Lower leg skin (tissue), 4 donors: ENCODE measurements around the gene DUOXA1. TPM values are rescaled to one million over a fixed set of nuclear protein-coding genes. Genes with fewer than 3 reads are reported as not detected.

ENCODE experiments used
- DNase-seq, 2 donors: peaks; one replicate each; pipeline ENCODE4 v3.0.0-alpha.2; 2019; ENCODE audit warnings: low spot score in 2 of 2
- H3K4me3 ChIP-seq: fragments of 200-600 bp; sonication (generic); 2 replicates; pipeline ENCODE4 v1.5.1; 2017; ENCODE audit warnings: mild to moderate bottlenecking, low read depth; ENCODE audit not compliant: poor library complexity, severe bottlenecking
- POLR2A ChIP-seq, 2 donors: fragments of 450-650 bp; IDR thresholded peaks; one replicate each; pipeline ENCODE4 v1.6.1; 2016 to 2017; ENCODE audit warnings: antibody characterized with exemption in 2 of 2, mild to moderate bottlenecking in 1 of 2, moderate library complexity in 1 of 2
- WGBS, 2 donors: methylation state at CpG; one replicate each; pipeline ENCODE4 v1.1.5; 2018; 5-methylcytosine and 5-hydroxymethylcytosine counted together
- intact Hi-C: fragments of 100-400 bp; cut with DNase I; formaldehyde crosslinking; loops from one replicate; pipeline ENCODE4 v1.15.0; 2023; ENCODE audit warnings: low total_unique reads
- total RNA-seq, 4 donors: library from RNA; depleted of rRNA; stranded (reverse); fragments of >200 nt; gene quantifications; one replicate each; pipeline ENCODE4 v1.1.0, GENCODE V29; 2016
- TF ChIP-seq, protein P1 (sequence below), 3 donors: fragments of 450-650 bp; IDR thresholded peaks; one replicate each; pipeline ENCODE4 v1.5.1; 2016; ENCODE audit warnings: antibody characterized with exemption in 3 of 3, mild to moderate bottlenecking in 3 of 3, moderate library complexity in 2 of 3

Gene DUOXA1
- total RNA-seq, 4 donors from 2014 or later, result 58.1 to 112 (median 99.0) TPM

DNA sequence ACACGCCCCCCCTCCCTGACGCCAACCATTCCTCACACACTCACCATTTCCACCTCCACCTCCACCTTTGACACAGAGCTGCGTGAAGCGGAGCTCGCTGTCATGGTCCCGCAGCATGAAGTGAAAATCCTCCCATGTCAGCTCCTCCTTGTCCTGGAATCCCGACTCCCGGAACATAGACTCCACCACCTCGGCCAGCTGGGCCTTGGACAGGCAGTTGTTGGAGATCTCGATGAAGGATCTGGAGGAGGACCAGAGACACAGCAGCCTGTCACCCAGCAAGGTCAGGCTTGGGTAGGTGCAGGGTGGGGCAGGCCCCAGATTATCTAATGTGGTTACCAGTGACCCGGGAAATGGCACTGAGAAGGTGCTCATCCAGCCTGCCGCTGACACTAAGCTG, 27.9 kb downstream of the DUOXA1 start:
- 94 to 96% methylated on average over 12 of the region's 12 CpGs for WGBS, 2 donors
- no peak overlapping the region for H3K4me3 ChIP-seq
- no peak for TF ChIP-seq POLR2A (IDR thresholded peaks at IDR 0.05)
- TF ChIP-seq, protein P1, sequence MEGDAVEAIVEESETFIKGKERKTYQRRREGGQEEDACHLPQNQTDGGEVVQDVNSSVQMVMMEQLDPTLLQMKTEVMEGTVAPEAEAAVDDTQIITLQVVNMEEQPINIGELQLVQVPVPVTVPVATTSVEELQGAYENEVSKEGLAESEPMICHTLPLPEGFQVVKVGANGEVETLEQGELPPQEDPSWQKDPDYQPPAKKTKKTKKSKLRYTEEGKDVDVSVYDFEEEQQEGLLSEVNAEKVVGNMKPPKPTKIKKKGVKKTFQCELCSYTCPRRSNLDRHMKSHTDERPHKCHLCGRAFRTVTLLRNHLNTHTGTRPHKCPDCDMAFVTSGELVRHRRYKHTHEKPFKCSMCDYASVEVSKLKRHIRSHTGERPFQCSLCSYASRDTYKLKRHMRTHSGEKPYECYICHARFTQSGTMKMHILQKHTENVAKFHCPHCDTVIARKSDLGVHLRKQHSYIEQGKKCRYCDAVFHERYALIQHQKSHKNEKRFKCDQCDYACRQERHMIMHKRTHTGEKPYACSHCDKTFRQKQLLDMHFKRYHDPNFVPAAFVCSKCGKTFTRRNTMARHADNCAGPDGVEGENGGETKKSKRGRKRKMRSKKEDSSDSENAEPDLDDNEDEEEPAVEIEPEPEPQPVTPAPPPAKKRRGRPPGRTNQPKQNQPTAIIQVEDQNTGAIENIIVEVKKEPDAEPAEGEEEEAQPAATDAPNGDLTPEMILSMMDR (IDR thresholded peaks at IDR 0.05), result no peak
- intact Hi-C loops, result no loop called here
- DNase-seq, result no peak

DNA sequence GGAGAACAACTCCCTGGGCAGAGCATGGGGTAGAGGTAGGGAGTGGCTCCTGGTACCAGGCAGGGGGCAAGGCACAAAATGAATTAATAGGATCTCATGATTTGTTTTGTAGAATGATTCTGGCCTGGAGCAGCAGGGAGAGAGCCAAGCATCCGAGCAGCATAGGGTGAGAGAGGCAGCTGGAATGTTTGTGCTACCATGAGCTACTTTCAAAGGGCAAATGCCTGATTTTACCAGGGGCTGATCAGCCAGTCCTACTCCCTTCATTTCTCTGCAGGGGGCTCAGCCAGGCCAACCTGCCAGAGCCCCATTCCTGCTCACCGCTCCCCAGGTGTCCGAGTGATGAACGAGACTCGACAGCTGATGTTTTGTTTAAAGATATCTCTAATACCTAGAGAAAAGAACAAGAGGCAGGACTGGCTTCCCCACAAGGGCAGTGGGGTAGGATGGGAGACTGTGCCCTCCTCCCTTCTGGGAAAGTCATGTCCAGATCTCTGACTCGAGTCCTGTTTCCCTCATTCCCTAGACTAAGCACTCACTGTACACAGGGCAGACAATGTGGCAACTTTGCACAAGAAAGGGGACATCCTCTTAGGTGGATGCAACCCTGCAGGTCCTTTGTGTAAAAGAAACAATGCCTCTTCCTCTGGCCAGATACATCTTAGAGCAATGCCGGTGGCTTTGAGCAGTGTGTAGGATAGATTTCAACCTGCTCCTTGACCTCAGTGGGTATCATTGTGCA, 28.6 kb downstream of the DUOXA1 start:
- DNase-seq, result no peak
- TF ChIP-seq POLR2A (IDR thresholded peaks at IDR 0.05), result no peak
- TF ChIP-seq, protein P1 (IDR thresholded peaks at IDR 0.05), result no peak
- WGBS, 2 donors, result 75 to 76% methylated on average over 7 of the region's 7 CpGs
- intact Hi-C loops, result no loop called here
- no peak overlapping the region for H3K4me3 ChIP-seq

DNA sequence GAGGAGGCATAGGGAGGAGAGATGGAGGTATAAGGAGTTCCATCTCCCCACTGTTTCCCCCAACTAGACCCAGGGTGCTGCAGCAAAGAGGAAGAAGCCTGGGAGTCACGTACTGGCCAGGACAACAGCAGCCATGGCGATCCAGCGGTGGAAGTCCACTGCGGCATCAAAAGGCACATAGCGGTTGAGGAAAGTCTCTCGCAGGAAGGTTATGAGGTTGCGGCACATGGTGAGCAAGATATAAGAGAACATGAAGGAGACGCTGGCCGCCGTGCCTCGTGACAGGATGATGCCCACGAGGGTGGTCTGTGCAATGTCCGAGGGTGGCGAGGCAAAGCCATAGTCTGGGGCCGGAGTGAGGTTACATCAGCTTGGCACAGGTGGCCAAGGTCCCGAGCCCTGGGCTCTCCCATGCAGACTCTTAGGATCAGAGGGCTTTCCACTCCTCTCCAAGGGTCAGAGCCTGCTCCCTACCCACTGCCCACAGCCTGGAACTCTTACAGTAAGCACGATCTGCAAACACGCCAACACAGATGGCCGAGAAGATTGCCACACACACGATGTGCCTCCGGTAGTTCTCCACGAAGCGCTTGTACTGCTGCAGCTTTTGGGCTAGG, 30.0 kb downstream of the DUOXA1 start:
- WGBS, 2 donors, result 87 to 91% methylated on average over 23 of the region's 23 CpGs
- TF ChIP-seq, protein P1 (IDR thresholded peaks at IDR 0.05), result no peak
- TF ChIP-seq POLR2A (IDR thresholded peaks at IDR 0.05), result no peak
- no peak for DNase-seq
- H3K4me3 ChIP-seq, result no peak overlapping the region
- intact Hi-C loops, result no loop called here

- DNase-seq, result no peak
- TF ChIP-seq, protein P1 (IDR thresholded peaks at IDR 0.05), result no peak
- TF ChIP-seq POLR2A (IDR thresholded peaks at IDR 0.05), result no peak
- H3K4me3 ChIP-seq, result no peak overlapping the region
- WGBS, 2 donors, result 97 to 98% methylated on average over 7 of the region's 7 CpGs
- intact Hi-C loops, result no loop called here
Observed at GRCh38 chr15:45097466-45097865, 32.2 kb downstream of the DUOXA1 start.

GRCh38 chr15:45095661-45096060, 34.0 kb downstream of the DUOXA1 start:
- DNase-seq, result no peak

More at GRCh38 chr15:45095661-45096060, 34.0 kb downstream of the DUOXA1 start:
- TF ChIP-seq, protein P1 (IDR thresholded peaks at IDR 0.05), result no peak
- no peak for TF ChIP-seq POLR2A (IDR thresholded peaks at IDR 0.05)
- intact Hi-C loops, result no loop called here
- WGBS, 2 donors, result 90 to 93% methylated on average over 11 of the region's 11 CpGs
- no peak overlapping the region for H3K4me3 ChIP-seq
